Stimulated activated CD8-positive, alpha-beta memory T cell treated with anti-CD3 and anti-CD28 coated beads, Interleukin-2, amount 100 ng/mL, for 1 hour (primary cell): ENCODE data around the gene PLCE1.

Source experiments
- DNase-seq, 2 donors: peaks; one replicate each; pipeline ENCODE4 v3.0.0-alpha.2; 2020; ENCODE audit warnings: low read depth in 2 of 2

The PLCE1 gene

GRCh38 chr10:94023906-94024305, 30.2 kb downstream of the PLCE1 start:
- no peak for DNase-seq

DNA sequence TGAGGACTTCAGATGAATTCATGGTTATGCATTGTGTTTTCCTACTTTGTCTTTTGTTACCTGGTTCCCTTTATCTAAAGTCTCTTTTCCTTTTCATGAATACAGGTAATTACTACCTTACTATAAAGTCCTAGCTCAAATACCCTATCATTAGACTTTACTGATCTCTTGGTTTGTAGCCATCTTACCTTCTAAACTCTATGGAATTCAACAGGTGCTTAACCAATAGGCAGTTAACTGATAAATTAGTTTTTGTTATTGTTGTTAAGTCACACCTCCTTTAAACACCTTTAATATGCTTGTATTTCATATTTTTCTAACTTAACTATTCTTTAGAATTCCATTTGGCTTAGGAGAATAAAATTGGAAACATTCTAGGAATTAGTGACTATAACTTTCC, 30.7 kb downstream of the PLCE1 start:
- no peak for DNase-seq

DNA sequence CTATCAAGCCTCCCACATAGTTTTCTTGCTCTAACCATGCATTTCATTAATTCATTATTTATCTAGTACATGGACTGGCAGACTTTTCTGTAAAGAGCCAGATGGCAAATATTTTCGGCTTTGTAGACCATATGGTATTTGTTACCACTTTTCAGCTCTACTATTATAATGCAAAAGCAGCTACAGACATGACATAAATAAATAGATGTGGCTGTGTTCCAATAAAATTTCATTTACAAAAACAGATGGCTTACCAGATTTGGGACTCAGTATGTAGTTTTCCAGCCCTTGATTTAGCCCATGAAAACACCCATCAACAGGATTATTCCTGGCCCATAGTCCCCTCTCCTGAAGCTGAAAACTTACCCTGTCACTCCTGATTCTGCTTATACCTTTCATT, 32.1 kb downstream of the PLCE1 start:
- DNase-seq = no peak

GRCh38 chr10:94027197-94027596, 33.5 kb downstream of the PLCE1 start:
- no peak for DNase-seq

DNA sequence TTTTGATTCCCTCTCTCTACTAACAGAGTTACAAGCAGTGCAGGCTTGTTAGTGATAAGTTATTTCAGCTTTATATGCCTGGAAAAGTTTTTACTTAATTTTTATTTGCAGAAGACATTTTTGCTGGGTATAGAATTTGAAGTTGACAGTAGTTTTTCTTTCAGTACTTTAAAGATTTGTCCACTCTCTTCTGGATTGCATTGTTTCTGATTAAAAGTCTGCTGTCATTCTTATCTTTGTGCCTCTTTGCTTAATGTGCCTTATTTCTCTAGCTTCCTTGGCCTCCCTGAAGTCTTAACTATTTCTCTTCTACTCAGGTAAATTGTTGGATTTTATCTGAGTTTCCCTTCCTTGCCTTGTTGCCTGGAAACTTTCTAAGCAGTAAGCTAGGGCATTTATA, 36.2 kb downstream of the PLCE1 start:
- DNase-seq = no peak

GRCh38 chr10:94035982-94036765, 42.4 kb downstream of the PLCE1 start:
- DNase-seq = no peak

GRCh38 chr10:94036766-94037033, 43.0 kb downstream of the PLCE1 start:
- no peak for DNase-seq

DNA sequence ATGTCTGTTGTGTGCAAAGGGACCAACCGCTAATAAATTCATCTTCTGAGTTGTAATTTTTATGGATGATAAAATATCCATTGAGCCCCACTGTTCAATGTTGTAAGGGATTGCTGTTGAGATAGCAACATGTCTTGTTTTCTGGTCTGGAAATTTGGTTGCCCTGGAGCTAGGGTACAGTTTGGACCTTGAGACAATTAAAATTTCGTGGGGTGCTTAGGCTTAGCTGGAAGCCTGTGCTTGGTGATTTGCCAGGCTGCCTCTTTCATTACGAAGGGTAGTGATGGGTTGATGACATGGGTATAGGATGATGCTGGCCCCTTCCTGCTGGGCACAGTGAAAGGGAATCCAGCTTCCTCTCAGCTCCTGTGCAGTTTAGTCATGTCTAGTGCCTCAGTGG, 43.6 kb downstream of the PLCE1 start:
- no peak for DNase-seq

DNA sequence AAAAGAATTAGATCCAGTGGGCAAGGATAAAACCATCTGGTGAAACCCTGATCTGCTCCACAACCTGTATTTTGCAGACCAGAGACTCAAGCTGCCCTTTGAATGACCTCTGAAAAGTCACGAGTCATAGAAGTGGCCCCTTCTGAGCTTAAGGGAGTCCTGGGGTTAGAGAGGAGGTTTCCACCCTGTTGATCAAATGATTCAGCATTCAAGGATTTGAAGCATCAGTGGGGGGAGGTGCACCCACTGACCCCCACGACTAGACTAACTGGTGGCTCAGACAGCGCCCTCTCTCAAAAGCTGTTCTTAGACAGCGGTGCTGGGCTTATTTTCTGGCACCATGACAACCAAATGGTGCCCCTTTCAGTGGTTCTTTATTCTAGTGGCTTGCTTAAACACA, 44.3 kb downstream of the PLCE1 start:
- no peak for DNase-seq

GRCh38 chr10:94041206-94041605, 47.5 kb downstream of the PLCE1 start:
- no peak for DNase-seq

GRCh38 chr10:94042001-94042833, 48.5 kb downstream of the PLCE1 start:
- DNase-seq = no peak

DNA sequence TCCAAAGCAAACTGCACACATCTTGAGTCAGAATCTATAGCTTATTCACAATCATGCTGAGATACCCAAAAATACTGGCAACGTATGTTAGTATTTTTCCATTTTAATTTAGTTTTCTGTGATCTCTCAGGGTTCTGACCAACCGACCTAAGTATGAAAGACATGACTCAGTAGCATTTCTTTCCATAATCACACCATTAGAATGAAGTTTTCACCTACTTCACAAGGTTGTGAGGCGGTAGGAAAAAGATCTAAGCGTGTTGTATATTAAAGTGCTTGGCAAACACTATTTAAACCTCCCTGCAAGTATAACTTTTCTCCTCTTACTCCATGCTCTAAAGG, 49.1 kb downstream of the PLCE1 start:
- no peak for DNase-seq
